H1 (cell line): ENCODE results near the gene SLC25A26. TPM values are rescaled to one million over a fixed set of nuclear protein-coding genes. Genes with fewer than 3 reads are reported as not detected.
"Not testable (repeated sequence)": the region's sequence is repeated elsewhere in the genome, so short reads cannot be mapped to it uniquely, and the experiment has no call there.

Experiments used
- CTCF ChIA-PET: fragments of 300-600 bp; sonication (Branson Sonifier 250); formaldehyde crosslinking; loops from one replicate; lab custom pipeline; 2021; ENCODE audit not compliant: partially characterized antibody; lab: Charles Lee
- POLR2A ChIA-PET: fragments of 300-600 bp; sonication (Branson Sonifier 250); formaldehyde crosslinking; loops from one replicate; lab custom pipeline; 2021; ENCODE audit warnings: inconsistent platforms; ENCODE audit not compliant: partially characterized antibody; lab: Charles Lee
- DNase-seq, 2 experiments: peaks; one replicate each; pipeline versions ENCODE4 v3.0.0 to v3.0.0-alpha.2; 2010 to 2022; ENCODE audit warnings: low spot score in 2 of 2, low read depth in 1 of 2, mixed read lengths in 1 of 2
- FAIRE-seq: peaks from 2 replicates; lab custom pipeline; 2011; peaks lifted over from hg19 to GRCh38; lab: Jason Lieb, UNC
- H2AFZ ChIP-seq: 2 replicates; pipeline ENCODE4 v1.8.1; 2012; ENCODE audit warnings: low read length, inconsistent platforms
- H2AK5ac ChIP-seq: 2 replicates; pipeline ENCODE4 v1.6.1; 2013; ENCODE audit warnings: low read depth, low read length
- H2BK120ac ChIP-seq: replicated peaks from 2 replicates; pipeline ENCODE3; 2013; ENCODE audit warnings: low read depth, low read length, inconsistent platforms
- H2BK12ac ChIP-seq: 2 replicates; pipeline ENCODE4 v1.6.1; 2013; ENCODE audit warnings: low read depth, low read length
- H2BK15ac ChIP-seq: 2 replicates; pipeline ENCODE4 v1.6.1; 2013; ENCODE audit warnings: low read length
- H2BK20ac ChIP-seq: 2 replicates; pipeline ENCODE4 v1.6.1; 2013; ENCODE audit warnings: low read length
- H2BK5ac ChIP-seq: 2 replicates; pipeline ENCODE4 v1.6.1; 2013; ENCODE audit warnings: low read depth, low read length
- H3K14ac ChIP-seq: 2 replicates; pipeline ENCODE4 v1.6.1; 2013; ENCODE audit warnings: inconsistent platforms; ENCODE audit not compliant: insufficient read length
- H3K18ac ChIP-seq: 2 replicates; pipeline ENCODE4 v1.6.1; 2013; ENCODE audit warnings: low read length; ENCODE audit errors: extremely low read depth
- H3K23ac ChIP-seq: 2 replicates; pipeline ENCODE4 v1.6.1; 2013; ENCODE audit warnings: inconsistent platforms; ENCODE audit not compliant: insufficient read length
- H3K23me2 ChIP-seq: 2 replicates; pipeline ENCODE4 v1.6.1; 2013; ENCODE audit warnings: low read depth, low read length
- H3K27ac ChIP-seq: 2 replicates; pipeline ENCODE4 v1.6.1; 2011; ENCODE audit warnings: low read depth, low read length, inconsistent platforms
- H3K27me3 ChIP-seq, 4 experiments: replicated peaks in 1 of 4; 1 replicate in 1 of 4; 2 replicates in 3 of 4; pipeline versions ENCODE4 v1.6.1 to v1.8.1; 2011 to 2013; ENCODE audit warnings: low read length in 3 of 4, mild to moderate bottlenecking in 3 of 4, inconsistent platforms in 2 of 4, mixed read lengths in 2 of 4, moderate library complexity in 1 of 4; ENCODE audit not compliant: control insufficient read depth in 3 of 4, insufficient read depth in 3 of 4; ENCODE audit errors: extremely low read depth in 1 of 4
- H3K36me3 ChIP-seq, 4 experiments: 2 replicates each; pipeline versions ENCODE4 v1.6.1 to v1.8.1; 2011 to 2013; ENCODE audit warnings: mild to moderate bottlenecking in 4 of 4, low read length in 3 of 4, moderate library complexity in 2 of 4, control low read depth in 1 of 4, inconsistent platforms in 1 of 4; ENCODE audit not compliant: insufficient read depth in 4 of 4, control insufficient read depth in 2 of 4
- H3K4ac ChIP-seq: replicated peaks from 2 replicates; pipeline ENCODE3; 2013; ENCODE audit warnings: low read length, low read depth, mixed read lengths, inconsistent platforms; ENCODE audit not compliant: insufficient read length
- H3K4me1 ChIP-seq, 4 experiments: replicated peaks in 1 of 4; 1 replicate in 1 of 4; 2 replicates in 3 of 4; pipeline versions ENCODE4 v1.6.1 to v1.8.1; 2011 to 2013; ENCODE audit warnings: low read length in 3 of 4, inconsistent platforms in 2 of 4, mixed read lengths in 1 of 4; ENCODE audit not compliant: insufficient read depth in 4 of 4, control insufficient read depth in 3 of 4
- H3K4me2 ChIP-seq, 2 experiments: 2 replicates each; pipeline versions ENCODE4 v1.6.1 to v1.8.1; 2011 to 2013; ENCODE audit warnings: low read depth in 2 of 2, low read length in 2 of 2, control low read depth in 1 of 2, inconsistent platforms in 1 of 2, mild to moderate bottlenecking in 1 of 2; ENCODE audit not compliant: insufficient read depth in 1 of 2
- H3K4me3 ChIP-seq, 4 experiments: fragments of 200-600, 300-600 bp in 1 of 4; sonication (generic), shearing (Covaris generic), sonication (Bioruptor Twin) in 1 of 4; 2 replicates each; pipeline versions ENCODE4 v1.5.1 to v1.8.1; 2011 to 2016; ENCODE audit warnings: low read length in 4 of 4, low read depth in 3 of 4, control low read depth in 2 of 4, inconsistent platforms in 2 of 4, mild to moderate bottlenecking in 2 of 4, mixed read lengths in 1 of 4, moderate library complexity in 1 of 4; ENCODE audit not compliant: insufficient read depth in 2 of 4; ENCODE audit errors: extremely low read depth in 1 of 4
- H3K56ac ChIP-seq: replicated peaks from 2 replicates; pipeline ENCODE3; 2013; ENCODE audit warnings: low read depth, mild to moderate bottlenecking, mixed read lengths, low read length, inconsistent platforms; ENCODE audit not compliant: insufficient read length
- H3K79me1 ChIP-seq: 2 replicates; pipeline ENCODE4 v1.6.1; 2013; ENCODE audit warnings: low read depth, low read length, control low read depth
- H3K79me2 ChIP-seq, 2 experiments: 2 replicates each; pipeline versions ENCODE4 v1.6.1 to v1.8.1; 2012 to 2013; ENCODE audit warnings: low read length in 2 of 2, mild to moderate bottlenecking in 2 of 2, inconsistent platforms in 1 of 2; ENCODE audit not compliant: insufficient read depth in 2 of 2, control insufficient read depth in 1 of 2
- H3K9ac ChIP-seq, 4 experiments: replicated peaks in 1 of 4; 1 replicate in 1 of 4; 2 replicates in 3 of 4; pipeline versions ENCODE4 v1.6.1 to v1.8.1; 2011 to 2013; ENCODE audit warnings: low read depth in 3 of 4, low read length in 3 of 4, control low read depth in 2 of 4, mild to moderate bottlenecking in 2 of 4, moderate library complexity in 2 of 4, inconsistent platforms in 1 of 4; ENCODE audit errors: extremely low read depth in 1 of 4
- H3K9me3 ChIP-seq, 2 experiments: 2 replicates each; pipeline versions ENCODE4 v1.6.1 to v1.8.1; 2012 to 2013; ENCODE audit warnings: mild to moderate bottlenecking in 2 of 2, moderate library complexity in 2 of 2, control low read depth in 1 of 2, inconsistent platforms in 1 of 2, low read depth in 1 of 2, low read length in 1 of 2, mixed read lengths in 1 of 2; ENCODE audit not compliant: insufficient read depth in 2 of 2
- H4K20me1 ChIP-seq, 2 experiments: replicated peaks in 1 of 2; 2 replicates each; pipeline versions ENCODE3 to v1.8.1; 2011 to 2013; ENCODE audit warnings: inconsistent platforms in 2 of 2, low read length in 2 of 2, mild to moderate bottlenecking in 1 of 2; ENCODE audit not compliant: insufficient read depth in 2 of 2, control insufficient read depth in 1 of 2
- H4K5ac ChIP-seq: 2 replicates; pipeline ENCODE4 v1.6.1; 2013; ENCODE audit warnings: low read length, low read depth, mixed read lengths, inconsistent platforms; ENCODE audit not compliant: insufficient read length
- H4K8ac ChIP-seq: 2 replicates; pipeline ENCODE4 v1.8.0; 2013; ENCODE audit warnings: mild to moderate bottlenecking, moderate library complexity, low read length, inconsistent platforms; ENCODE audit not compliant: insufficient read depth; ENCODE audit errors: extremely low read depth
- H4K91ac ChIP-seq: replicated peaks from 2 replicates; pipeline ENCODE3; 2013; ENCODE audit warnings: low read length, mixed read lengths, inconsistent platforms; ENCODE audit not compliant: insufficient read length
- WGBS, 2 experiments: shearing (Covaris generic) in 1 of 2; methylation state at CpG; one replicate each; pipeline versions ENCODE4 v1.1.6 to v1.1.7; 2013 to 2015; ENCODE audit warnings: low lambda C conversion rate in 2 of 2, mixed read lengths in 2 of 2, inconsistent platforms in 1 of 2, low coverage in 1 of 2, missing lambda C conversion rate in 1 of 2; ENCODE audit not compliant: insufficient replicate concordance in 2 of 2, insufficient coverage in 1 of 2, insufficient read length in 1 of 2; ENCODE audit errors: extremely low coverage in 1 of 2, missing lambda C conversion rate in 1 of 2; 5-methylcytosine and 5-hydroxymethylcytosine counted together
- polyA plus RNA-seq, 7 experiments: library from polyadenylated mRNA; depleted of rRNA in 3 of 7; stranded (reverse) in 5 of 7; unstranded in 2 of 7; fragments of >200 nt in 5 of 7; fragments of 200-250 nt in 2 of 7; gene quantifications; 1 replicate in 5 of 7; 2 replicates in 1 of 7; 4 replicates in 1 of 7; pipeline versions ENCODE4 v1.2.1 to v1.2.3, GENCODE V29; 2011 to 2013; ENCODE audit warnings: missing spikeins in 2 of 7, mixed read lengths in 2 of 7
- total RNA-seq: library from RNA; stranded (reverse); fragmentation: NEBNext Ultra II Directional; extraction: Animal tissue kit (Norgen Biotek cat#: 25700); gene quantifications from 2 replicates; pipeline ENCODE4 v1.2.1, GENCODE V29; 2021

Gene SLC25A26
- total and polyA plus RNA-seq, 2 of the 8 experiments (the other 6 are each of a cell fraction or from before 2014, with no cell fraction given) = 30.0 to 37.0 TPM

DNA sequence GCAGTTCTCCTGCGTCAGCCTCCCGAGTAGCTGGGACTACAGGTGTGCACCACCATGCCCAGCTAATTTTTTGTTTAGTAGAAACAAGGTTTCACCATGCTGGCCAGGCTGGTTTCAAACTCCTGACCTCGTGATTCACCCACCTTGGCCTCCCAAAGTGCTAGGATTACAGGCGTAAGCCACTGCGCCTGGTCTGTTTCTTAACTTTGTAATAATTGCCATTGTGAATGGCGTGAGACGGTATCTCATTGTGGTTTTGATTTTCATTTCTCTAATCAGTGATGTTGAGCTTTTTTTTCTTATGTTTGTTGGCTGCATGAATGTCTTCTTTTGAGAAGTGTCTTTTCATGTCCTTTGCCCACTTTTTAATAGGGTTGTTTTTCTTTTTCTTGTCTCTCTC, 85.3 kb downstream of the SLC25A26 start:
- not testable (repeated sequence) for H2BK20ac ChIP-seq, H4K91ac ChIP-seq, H3K79me2 ChIP-seq, H3K18ac ChIP-seq, H3K9ac ChIP-seq, H3K56ac ChIP-seq, H4K5ac ChIP-seq, H4K8ac ChIP-seq, H3K27me3 ChIP-seq, H3K14ac ChIP-seq, H3K23me2 ChIP-seq, H4K20me1 ChIP-seq, H2BK12ac ChIP-seq, FAIRE-seq, H3K9me3 ChIP-seq, H2BK15ac ChIP-seq, H3K27ac ChIP-seq, H3K23ac ChIP-seq, H3K4me2 ChIP-seq, H2BK120ac ChIP-seq, H3K4me1 ChIP-seq, H3K4me3 ChIP-seq, H2AK5ac ChIP-seq, H3K36me3 ChIP-seq, H3K4ac ChIP-seq, H3K79me1 ChIP-seq, H2BK5ac ChIP-seq, H2AFZ ChIP-seq, DNase-seq
- ChIA-PET POLR2A (interaction anchor here (1.1 kb wide), 1 partner anchor 21 kb away, joined by 3 read pairs; no protein-coding TSS in a partner anchor), CTCF (interaction anchor here (0.9 to 1.9 kb wide), 2 partner anchors 8 to 12 kb away, joined by 3 to 4 read pairs; no protein-coding TSS in a partner anchor)
- WGBS, 2 experiments = 95% methylated on average over 7 of the region's 7 CpGs; no CpG with 5 or more reads in 1 of the 2 experiments

DNA sequence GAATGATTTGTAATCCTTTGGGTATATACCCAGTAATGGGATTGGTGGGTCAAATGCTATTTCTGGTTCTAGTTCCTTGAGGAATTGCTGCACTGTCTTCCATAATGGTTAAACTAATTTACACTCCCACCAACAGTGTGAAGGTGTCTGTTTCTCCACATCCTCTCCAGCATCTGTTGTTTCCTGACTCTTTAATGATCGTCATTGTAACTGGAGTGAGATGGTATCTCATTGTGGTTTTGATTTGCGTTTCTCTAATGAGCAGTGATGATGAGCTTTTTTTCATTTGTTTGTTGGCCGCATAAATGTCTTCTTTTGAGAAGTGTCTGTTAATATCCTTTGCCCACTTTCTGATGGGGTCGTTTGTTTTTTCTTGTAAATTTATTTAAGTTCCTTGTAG, 86.2 kb downstream of the SLC25A26 start:
- H2BK20ac ChIP-seq, H4K20me1 ChIP-seq, H2AK5ac ChIP-seq, H3K27ac ChIP-seq, H2BK12ac ChIP-seq, H2BK120ac ChIP-seq, H3K9me3 ChIP-seq, H3K23me2 ChIP-seq, DNase-seq, H3K27me3 ChIP-seq, H3K9ac ChIP-seq, H3K4ac ChIP-seq, H3K23ac ChIP-seq, H4K91ac ChIP-seq, H2AFZ ChIP-seq, FAIRE-seq, H4K5ac ChIP-seq, H3K4me1 ChIP-seq, H3K79me2 ChIP-seq, H4K8ac ChIP-seq, H3K18ac ChIP-seq, H3K14ac ChIP-seq, POLR2A ChIA-PET, H3K36me3 ChIP-seq, H3K4me2 ChIP-seq, H2BK15ac ChIP-seq, H3K56ac ChIP-seq, H3K79me1 ChIP-seq, H2BK5ac ChIP-seq, H3K4me3 ChIP-seq: not testable (repeated sequence)
- WGBS, 2 experiments = 84% methylated on average over 4 of the region's 4 CpGs; no CpG with 5 or more reads in 1 of the 2 experiments
- CTCF ChIA-PET = interaction anchor here (1.9 kb wide), 1 partner anchor 11 kb away, joined by 4 read pairs; no protein-coding TSS in a partner anchor
